BJ (cell line): ENCODE measurements around the gene COPZ1. TPM values are rescaled to one million over a fixed set of nuclear protein-coding genes. Genes with fewer than 3 reads are reported as not detected.

ENCODE experiments used
- CTCF ChIA-PET: fragments of 350-600 bp; formaldehyde crosslinking; extraction: SDS; loops from one replicate; lab custom pipeline; 2021; ENCODE audit warnings: antibody characterized with exemption, inconsistent platforms; lab: Yijun Ruan, JAX
- POLR2A ChIA-PET: fragments of 300-600 bp; sonication (Branson Sonifier 250); formaldehyde crosslinking; extraction: SDS; loops from one replicate; lab custom pipeline; 2021; ENCODE audit warnings: antibody characterized with exemption; lab: Charles Lee
- DNase-seq: peaks from one replicate; pipeline ENCODE4 v3.0.0-alpha.2; 2011; ENCODE audit warnings: low read depth
- H3K27me3 ChIP-seq: 2 replicates; pipeline ENCODE4 v1.6.0; 2011; ENCODE audit warnings: low read length; ENCODE audit not compliant: control insufficient read depth, insufficient read depth
- H3K36me3 ChIP-seq: 2 replicates; pipeline ENCODE4 v1.5.1; 2011; ENCODE audit warnings: low read length; ENCODE audit not compliant: control insufficient read depth, insufficient read depth
- H3K4me3 ChIP-seq: 2 replicates; pipeline ENCODE4 v1.5.1; 2011; ENCODE audit warnings: low read depth, mild to moderate bottlenecking, control low read depth, low read length
- CTCF ChIP-seq: IDR thresholded peaks from 2 replicates; pipeline ENCODE4 v1.5.1; 2011; ENCODE audit warnings: low read depth, mild to moderate bottlenecking, control low read depth, inconsistent platforms, low read length, moderate library complexity; ENCODE audit not compliant: insufficient read depth
- polyA plus RNA-seq: library from polyadenylated mRNA; depleted of rRNA; stranded (reverse); fragments of >200 nt; gene quantifications from 2 replicates; pipeline ENCODE4 v1.2.3, GENCODE V29; 2011

COPZ1 gene
- polyA plus RNA-seq, 1 experiment = 203 TPM

- Histone ChIP-seq H3K4me3 (peak overlapping the region; percentile 43), H3K36me3 (no peaks in the 10 kb centered on the region), H3K27me3 (no peaks in the 10 kb centered on the region)
- no peak for DNase-seq
- ChIA-PET CTCF (interaction anchor here (0.6 to 5.5 kb wide), 67 partner anchors 8 to 573 kb away, joined by 3 to 72 read pairs (median 5); partner anchors contain the start of genes CBX5, COPZ1, HNRNPA1 and HOXC10), POLR2A (no interaction called here)
- peak; percentile 100 for TF ChIP-seq CTCF
These were observed 54.7 kb downstream of the COPZ1 start for GRCh38 chr12:54379398-54380201.

GRCh38 chr12:54381136-54381535, 56.2 kb downstream of the COPZ1 start:
- ChIA-PET POLR2A (no interaction called here), CTCF (interaction anchor here (1.1 to 5.5 kb wide), 17 partner anchors 10 to 315 kb away, joined by 3 to 72 read pairs (median 17); no protein-coding TSS in a partner anchor)
- Histone ChIP-seq H3K27me3 (no peaks in the 10 kb centered on the region), H3K4me3 (no peak overlapping the region), H3K36me3 (no peaks in the 10 kb centered on the region)
- DNase-seq = no peak
- TF ChIP-seq CTCF = no peak

GRCh38 chr12:54383041-54383609, 58.2 kb downstream of the COPZ1 start:
- TF ChIP-seq CTCF = no peak
- no peak overlapping the region for H3K4me3 ChIP-seq
- CTCF ChIA-PET = interaction anchor here (0.8 to 5.5 kb wide), 10 partner anchors 10 to 167 kb away, joined by 3 to 72 read pairs (median 4); no protein-coding TSS in a partner anchor
- peak; percentile 65 for DNase-seq
- POLR2A ChIA-PET = interaction anchor here (1.0 kb wide), 1 partner anchor 13 kb away, joined by 9 read pairs; no protein-coding TSS in a partner anchor
- no peaks in the 10 kb centered on the region for H3K27me3 ChIP-seq
- no peaks in the 10 kb centered on the region for H3K36me3 ChIP-seq

- no peak for DNase-seq
- H3K4me3 ChIP-seq = no peak within 1 kb of the TSS
- CTCF ChIA-PET = interaction anchor here (1.1 to 3.0 kb wide), 5 partner anchors 8 to 164 kb away, joined by 4 to 14 read pairs (median 9); no protein-coding TSS in a partner anchor
- no peak for TF ChIP-seq CTCF
- no peaks in the 10 kb centered on the region for H3K27me3 ChIP-seq
- POLR2A ChIA-PET = interaction anchor here (0.6 kb wide), 1 partner anchor 32 kb away, joined by 3 read pairs; no protein-coding TSS in a partner anchor
- no peaks in the 10 kb centered on the region for H3K36me3 ChIP-seq
These were observed 59.7 kb downstream of the COPZ1 start, which contains the start of gene ZNF385A for GRCh38 chr12:54384591-54385041. TSS of gene ZNF385A (minus strand) at chr12:54384733. CDS start at chr12:54384514, 219 bp downstream.
